Caco-2 (cell line): Measurements from ENCODE around the gene RAB9A. TPM values are rescaled to one million over a fixed set of nuclear protein-coding genes. Genes with fewer than 3 reads are reported as not detected.
"Not testable (repeated sequence)": the region's sequence is repeated elsewhere in the genome, so short reads cannot be mapped to it uniquely, and the experiment has no call there.

ENCODE experiments used
- BruUV-seq: library from RNA; stranded (reverse); fragments of 400-500 nt; replicated peaks from 2 replicates; lab custom pipeline; 2021; lab: Mats Ljungman, UMichigan
- CTCF ChIA-PET: fragments of 300-600 bp; sonication (Branson Sonifier 250); formaldehyde crosslinking; loops from one replicate; lab custom pipeline; 2022; ENCODE audit warnings: antibody characterized with exemption; lab: Charles Lee
- POLR2A ChIA-PET: fragments of 300-600 bp; sonication (Branson Sonifier 250); formaldehyde crosslinking; loops from one replicate; lab custom pipeline; 2022; ENCODE audit warnings: antibody characterized with exemption; lab: Charles Lee
- DNase-seq, 2 experiments: peaks; one replicate each; pipeline versions ENCODE4 v3.0.0 to v3.0.0-alpha.2; 2020 to 2022
- H3K27me3 ChIP-seq: replicated peaks from 2 replicates; pipeline ENCODE4 v1.6.0; 2011; ENCODE audit warnings: low read length; ENCODE audit not compliant: control insufficient read depth, insufficient read depth
- H3K36me3 ChIP-seq: 2 replicates; pipeline ENCODE4 v1.5.1; 2011; ENCODE audit warnings: low read length; ENCODE audit not compliant: control insufficient read depth, insufficient read depth
- H3K4me1 ChIP-seq: fragments of 250-450 bp; sonication (Bioruptor Pico); 2 replicates; pipeline ENCODE4 v1.5.1; 2020; ENCODE audit warnings: mild to moderate bottlenecking
- H3K4me3 ChIP-seq: 2 replicates; pipeline ENCODE4 v1.5.1; 2011; ENCODE audit warnings: low read depth, mild to moderate bottlenecking, control low read depth, low read length
- H3K9me3 ChIP-seq: fragments of 250-450 bp; sonication (Bioruptor Pico); 2 replicates; pipeline ENCODE4 v1.5.1; 2020; ENCODE audit warnings: mild to moderate bottlenecking, moderate library complexity
- H3K27ac Mint-ChIP-seq: one replicate; pipeline ENCODE4 v1.8.0; 2022; ENCODE audit warnings: mixed read lengths; ENCODE audit not compliant: unreplicated experiment
- H3K27me3 Mint-ChIP-seq: one replicate; pipeline ENCODE4 v1.8.0; 2022; ENCODE audit warnings: mixed read lengths; ENCODE audit not compliant: insufficient read depth, unreplicated experiment
- H3K36me3 Mint-ChIP-seq: one replicate; pipeline ENCODE4 v1.8.0; 2022; ENCODE audit warnings: mild to moderate bottlenecking, mixed read lengths; ENCODE audit not compliant: insufficient read depth, unreplicated experiment
- H3K4me1 Mint-ChIP-seq: one replicate; pipeline ENCODE4 v1.8.0; 2022; ENCODE audit warnings: low read depth, mixed read lengths; ENCODE audit not compliant: unreplicated experiment
- H3K4me3 Mint-ChIP-seq: one replicate; pipeline ENCODE4 v1.8.0; 2022; ENCODE audit warnings: mild to moderate bottlenecking, moderate library complexity, mixed read lengths; ENCODE audit not compliant: unreplicated experiment
- H3K9me3 Mint-ChIP-seq: one replicate; pipeline ENCODE4 v1.8.0; 2022; ENCODE audit warnings: mixed read lengths; ENCODE audit not compliant: unreplicated experiment
- CTCF ChIP-seq, 2 experiments: fragments of 200-600 bp in 1 of 2; IDR thresholded peaks; 1 replicate in 1 of 2; 2 replicates in 1 of 2; pipeline versions ENCODE4 v1.5.1 to v1.8.0; 2011 to 2022; ENCODE audit warnings: antibody characterized with exemption in 1 of 2, control low read depth in 1 of 2, inconsistent platforms in 1 of 2, low read depth in 1 of 2, low read length in 1 of 2, mild to moderate bottlenecking in 1 of 2, moderate library complexity in 1 of 2; ENCODE audit not compliant: insufficient read depth in 1 of 2, severe bottlenecking in 1 of 2, unreplicated experiment in 1 of 2
- intact Hi-C: fragments of 100-400 bp; cut with micrococcal nuclease; formaldehyde crosslinking; loops from one replicate; pipeline ENCODE4 v1.10.0; 2022; ENCODE audit not compliant: unreplicated experiment
- total RNA-seq: library from RNA; stranded (reverse); gene quantifications from 2 replicates; pipeline ENCODE4 v1.2.3, GENCODE V29; 2022

Gene RAB9A
- total RNA-seq, 1 experiment from 2014 or later, result 22.9 TPM

- Histone ChIP-seq H3K4me3 (no peak overlapping the region), H3K9me3 (no peaks in the 10 kb centered on the region), H3K36me3 (no peaks in the 10 kb centered on the region), H3K27me3 (no peaks in the 10 kb centered on the region), H3K4me1 (peaks cover 6% of the 10 kb centered on the region; the same call in 1 of the 2 replicates)
- H3K9me3 Mint-ChIP-seq, result no peaks in the 10 kb centered on the region
- H3K27ac Mint-ChIP-seq, result peak overlapping the region; percentile 45
- DNase-seq, result peak in 1 of 2 experiments; percentile 43
- BruUV-seq, result no TSS peak
- ChIA-PET POLR2A (interaction anchor here (2.4 kb wide), 1 partner anchor 13 kb away, joined by 43 read pairs; the partner anchor contains the start of genes OFD1 and TRAPPC2), CTCF (interaction anchor here (0.6 kb wide), 1 partner anchor 28 kb away, joined by 3 read pairs; no protein-coding TSS in a partner anchor)
- no peaks in the 10 kb centered on the region for H3K27me3 Mint-ChIP-seq
- peaks cover 27% of the 10 kb centered on the region for H3K36me3 Mint-ChIP-seq
- H3K4me1 Mint-ChIP-seq, result peaks cover 15% of the 10 kb centered on the region
- intact Hi-C loops, result no loop called here
- peak overlapping the region; percentile 56 for H3K4me3 Mint-ChIP-seq
- TF ChIP-seq CTCF (IDR thresholded peaks at IDR 0.05; ENCODE audit: insufficient read depth in 1 of 2, low read depth in 1 of 2, low read length in 1 of 2, severe bottlenecking in 1 of 2, unreplicated experiment in 1 of 2), result no peak
Measured at GRCh38 chrX:13721819-13722519, 33.0 kb downstream of the RAB9A start.

- H3K4me1 ChIP-seq, H3K4me3 Mint-ChIP-seq, DNase-seq, H3K27me3 ChIP-seq, H3K27ac Mint-ChIP-seq, H3K36me3 ChIP-seq, H3K27me3 Mint-ChIP-seq, intact Hi-C loops, CTCF ChIA-PET, H3K9me3 ChIP-seq, H3K9me3 Mint-ChIP-seq, BruUV-seq, H3K4me3 ChIP-seq: not testable (repeated sequence)
- Mint-ChIP-seq H3K4me1 (peaks cover 15% of the 10 kb centered on the region), H3K36me3 (peaks cover 30% of the 10 kb centered on the region)
- POLR2A ChIA-PET, result interaction anchor here (0.7 kb wide), 1 partner anchor 10 kb away, joined by 3 read pairs; the partner anchor contains the start of genes OFD1 and TRAPPC2
Measured at GRCh38 chrX:13724878-13725277, 36.0 kb downstream of the RAB9A start.

DNA sequence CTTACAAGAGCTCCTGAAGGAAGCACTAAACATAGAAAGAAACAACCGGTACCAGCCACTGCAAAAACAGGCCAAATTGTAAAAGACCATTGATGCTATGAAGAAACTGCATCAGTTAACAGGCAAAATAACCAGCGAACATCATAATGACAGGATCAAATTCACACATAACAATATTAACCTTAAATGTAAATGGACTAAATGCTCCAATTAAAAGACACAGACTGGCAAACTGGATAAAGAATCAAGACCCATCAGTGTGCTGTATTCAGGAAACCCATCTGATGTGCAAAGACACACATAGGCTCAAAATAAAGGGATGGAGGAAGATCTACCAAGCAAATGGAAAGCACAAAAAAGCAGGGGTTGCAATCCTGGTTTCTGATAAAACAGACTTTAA is 37.7 kb downstream of the RAB9A start:
- H3K9me3 Mint-ChIP-seq, H3K27ac Mint-ChIP-seq, H3K4me3 Mint-ChIP-seq, H3K27me3 Mint-ChIP-seq, CTCF ChIA-PET, DNase-seq, H3K9me3 ChIP-seq, POLR2A ChIA-PET, intact Hi-C loops, H3K4me3 ChIP-seq, H3K4me1 Mint-ChIP-seq, H3K36me3 ChIP-seq, H3K27me3 ChIP-seq, H3K4me1 ChIP-seq, BruUV-seq: not testable (repeated sequence)
- H3K36me3 Mint-ChIP-seq, result peaks cover 29% of the 10 kb centered on the region

DNA sequence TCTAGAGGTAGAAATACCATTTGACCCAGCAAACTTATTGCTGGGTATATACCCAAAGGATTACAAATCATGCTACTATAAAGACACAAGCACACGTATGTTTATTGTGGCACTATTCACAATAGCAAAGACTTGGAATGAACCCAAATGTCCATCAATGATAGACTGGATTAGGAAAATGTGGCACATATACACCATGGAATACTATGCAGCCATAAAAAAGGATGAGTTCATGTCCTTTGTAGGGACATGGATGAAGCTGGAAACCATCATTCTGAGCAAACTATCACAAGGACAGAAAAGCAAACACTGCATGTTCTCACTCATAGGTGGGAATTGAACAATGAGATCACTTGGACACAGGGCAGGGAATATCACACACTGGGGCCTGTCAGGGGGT is 41.6 kb downstream of the RAB9A start:
- H3K4me1 ChIP-seq, DNase-seq, BruUV-seq, H3K9me3 ChIP-seq, H3K9me3 Mint-ChIP-seq, POLR2A ChIA-PET, H3K36me3 ChIP-seq, H3K4me3 Mint-ChIP-seq, H3K27ac Mint-ChIP-seq, CTCF ChIA-PET, H3K27me3 Mint-ChIP-seq, H3K4me3 ChIP-seq, H3K27me3 ChIP-seq: not testable (repeated sequence)
- H3K4me1 Mint-ChIP-seq, result peaks cover 20% of the 10 kb centered on the region
- peaks cover 40% of the 10 kb centered on the region for H3K36me3 Mint-ChIP-seq
- intact Hi-C loops, result loop anchor here (5.0 kb wide), 1 partner anchor 63 kb away; no protein-coding TSS in a partner anchor
